Measurements from ENCODE around the gene TASOR2. TPM values are rescaled to one million over a fixed set of nuclear protein-coding genes. Genes with fewer than 3 reads are reported as not detected.

Gene TASOR2
- polyA plus RNA-seq, 3 donors = 30.7 to 40.3 (median 37.8) TPM

Other genes with a start within 250 kb of the TASOR2 start
- not detected for gene CALML5, start 185.3 kb upstream of the TASOR2 start, polyA plus RNA-seq (ENCODE audit: insufficient read length in 3 of 3)
- under 1 TPM in 1 of 3 donors, not detected in 2; 0.03 TPM for gene CALML3, start 159.9 kb upstream of the TASOR2 start, polyA plus RNA-seq (ENCODE audit: insufficient read length in 3 of 3)
- 10 to 100 TPM; 23.5 to 31.0 (median 26.2) TPM for gene ASB13, start 18.2 kb upstream of the TASOR2 start, polyA plus RNA-seq (ENCODE audit: insufficient read length in 3 of 3)
- 100 to 1,000 TPM; 264 to 290 (median 276) TPM for gene GDI2, start 128.6 kb downstream of the TASOR2 start, polyA plus RNA-seq (ENCODE audit: insufficient read length in 3 of 3)
- 10 to 100 TPM; 10.8 to 12.0 (median 11.2) TPM for gene ANKRD16, start 205.1 kb downstream of the TASOR2 start, polyA plus RNA-seq (ENCODE audit: insufficient read length in 3 of 3)
- gene FBH1, start 205.4 kb downstream of the TASOR2 start, polyA plus RNA-seq (ENCODE audit: insufficient read length in 3 of 3) = 10 to 100 TPM; 79.3 to 99.1 (median 85.9) TPM